Measurements from ENCODE around the gene KRTAP5-1.

Gene KRTAP5-1

GRCh38 chr11:1540074-1540473, 45.0 kb downstream of the KRTAP5-1 start:
- no peak for DNase-seq
- Histone ChIP-seq H3K27me3 (replicated peaks; ENCODE audit: insufficient read depth, low read length) (peaks cover 66% of the 10 kb centered on the region), H3K4me3 (ENCODE audit: low read length) (no peak overlapping the region), H2AFZ (ENCODE audit: low read length) (no peak overlapping the region), H3F3A (ENCODE audit: insufficient read depth, low read length) (no peaks in the 10 kb centered on the region), H3K36me3 (replicated peaks; ENCODE audit: insufficient read depth, low read length) (no peaks in the 10 kb centered on the region), H4K20me1 (ENCODE audit: insufficient read depth, low read length) (no peaks in the 10 kb centered on the region), H3K79me2 (ENCODE audit: low read length) (peaks cover 25% of the 10 kb centered on the region), H3K9me3 (replicated peaks; ENCODE audit: insufficient read depth, low read length) (no peaks in the 10 kb centered on the region), H3K4me2 (ENCODE audit: low read depth, low read length) (no peak overlapping the region), H3K27ac (ENCODE audit: low read length) (no peak overlapping the region), H3K9ac (ENCODE audit: low read length) (no peak overlapping the region), H3K4me1 (ENCODE audit: low read length) (no peaks in the 10 kb centered on the region), H3K9me2 (replicated peaks; ENCODE audit: insufficient read depth, low read length) (no peaks in the 10 kb centered on the region)
- TF ChIP-seq EZH2phosphoT487 (IDR thresholded peaks at IDR 0.05; ENCODE audit: low read length) (no peak), CTCF (IDR thresholded peaks at IDR 0.05; ENCODE audit: low read length) (no peak), EZH2 (optimal IDR thresholded peaks at IDR 0.05; ENCODE audit: low read depth, low read length) (no peak)

GRCh38 chr11:1538153-1538552, 46.9 kb downstream of the KRTAP5-1 start:
- Histone ChIP-seq H3K9me2 (replicated peaks; ENCODE audit: insufficient read depth, low read length) (no peaks in the 10 kb centered on the region), H3K4me2 (ENCODE audit: low read depth, low read length) (no peak overlapping the region), H2AFZ (ENCODE audit: low read length) (no peak overlapping the region), H3K27ac (ENCODE audit: low read length) (no peak overlapping the region), H4K20me1 (ENCODE audit: insufficient read depth, low read length) (no peaks in the 10 kb centered on the region), H3K79me2 (ENCODE audit: low read length) (peaks cover 43% of the 10 kb centered on the region), H3K9ac (ENCODE audit: low read length) (no peak overlapping the region), H3K27me3 (replicated peaks; ENCODE audit: insufficient read depth, low read length) (peaks cover 48% of the 10 kb centered on the region), H3K36me3 (replicated peaks; ENCODE audit: insufficient read depth, low read length) (no peaks in the 10 kb centered on the region), H3K9me3 (replicated peaks; ENCODE audit: insufficient read depth, low read length) (no peaks in the 10 kb centered on the region), H3F3A (ENCODE audit: insufficient read depth, low read length) (no peaks in the 10 kb centered on the region), H3K4me3 (ENCODE audit: low read length) (no peak overlapping the region), H3K4me1 (ENCODE audit: low read length) (no peaks in the 10 kb centered on the region)
- no peak for DNase-seq
- TF ChIP-seq EZH2 (optimal IDR thresholded peaks at IDR 0.05; ENCODE audit: low read depth, low read length) (no peak), CTCF (IDR thresholded peaks at IDR 0.05; ENCODE audit: low read length) (no peak), EZH2phosphoT487 (IDR thresholded peaks at IDR 0.05; ENCODE audit: low read length) (no peak)

GRCh38 chr11:1536065-1536843, 48.8 kb downstream of the KRTAP5-1 start:
- Histone ChIP-seq H3K4me3 (ENCODE audit: low read length) (no peak overlapping the region), H3K79me2 (ENCODE audit: low read length) (peaks cover 60% of the 10 kb centered on the region), H3K9me3 (replicated peaks; ENCODE audit: insufficient read depth, low read length) (no peaks in the 10 kb centered on the region), H3K9me2 (replicated peaks; ENCODE audit: insufficient read depth, low read length) (no peaks in the 10 kb centered on the region), H2AFZ (ENCODE audit: low read length) (no peak overlapping the region), H3F3A (ENCODE audit: insufficient read depth, low read length) (no peaks in the 10 kb centered on the region), H3K36me3 (replicated peaks; ENCODE audit: insufficient read depth, low read length) (no peaks in the 10 kb centered on the region), H4K20me1 (ENCODE audit: insufficient read depth, low read length) (no peaks in the 10 kb centered on the region), H3K27me3 (replicated peaks; ENCODE audit: insufficient read depth, low read length) (peaks cover 35% of the 10 kb centered on the region), H3K9ac (ENCODE audit: low read length) (no peak overlapping the region), H3K27ac (ENCODE audit: low read length) (no peak overlapping the region), H3K4me2 (ENCODE audit: low read depth, low read length) (no peak overlapping the region), H3K4me1 (ENCODE audit: low read length) (no peaks in the 10 kb centered on the region)
- TF ChIP-seq CTCF (IDR thresholded peaks at IDR 0.05; ENCODE audit: low read length) (no peak), EZH2 (optimal IDR thresholded peaks at IDR 0.05; ENCODE audit: low read depth, low read length) (no peak), EZH2phosphoT487 (IDR thresholded peaks at IDR 0.05; ENCODE audit: low read length) (no peak)
- DNase-seq = no peak

Measured in MM.1S (cell line).